NOMO-1 treated with dmso at 0.1 percent for 144 hours (cell line): ENCODE data around the gene APRT.
"Not testable (repeated sequence)": the region's sequence is repeated elsewhere in the genome, so short reads cannot be mapped to it uniquely, and the experiment has no call there.

Source experiments
- DNase-seq: peaks from one replicate; lab custom pipeline; 2025; ENCODE audit not compliant: unreplicated experiment; lab: John Stamatoyannopoulos, UW

APRT gene

GRCh38 chr16:88774544-88775393, 37.0 kb downstream of the APRT start:
- DNase-seq: no peak

GRCh38 chr16:88773812-88774291, 37.9 kb downstream of the APRT start:
- no peak for DNase-seq

- no peak for DNase-seq
Measured at GRCh38 chr16:88772871-88773811, 38.6 kb downstream of the APRT start.

GRCh38 chr16:88771781-88772180, 39.9 kb downstream of the APRT start:
- not testable (repeated sequence) for DNase-seq

- DNase-seq: no peak
Measured at GRCh38 chr16:88771294-88771772, 40.4 kb downstream of the APRT start.

- DNase-seq: no peak
Measured at GRCh38 chr16:88770461-88771293, 41.1 kb downstream of the APRT start.

- DNase-seq: no peak
Measured at GRCh38 chr16:88769617-88770460, 41.9 kb downstream of the APRT start.

- DNase-seq: no peak
Measured at GRCh38 chr16:88768071-88768783, 43.5 kb downstream of the APRT start.

GRCh38 chr16:88767546-88768070, 44.1 kb downstream of the APRT start:
- no peak for DNase-seq

GRCh38 chr16:88766975-88767374, 44.8 kb downstream of the APRT start:
- no peak for DNase-seq

GRCh38 chr16:88764913-88765349, 46.8 kb downstream of the APRT start:
- no peak for DNase-seq

GRCh38 chr16:88764080-88764479, 47.6 kb downstream of the APRT start:
- no peak for DNase-seq

- no peak for DNase-seq
Measured at GRCh38 chr16:88763502-88764053, 48.1 kb downstream of the APRT start.

GRCh38 chr16:88762941-88763340, 48.8 kb downstream of the APRT start:
- DNase-seq: no peak

GRCh38 chr16:88762258-88762870, 49.4 kb downstream of the APRT start:
- no peak for DNase-seq

GRCh38 chr16:88761830-88762229, 49.9 kb downstream of the APRT start:
- DNase-seq: no peak

GRCh38 chr16:88761143-88761534, 50.6 kb downstream of the APRT start:
- no peak for DNase-seq
